Left cardiac atrium (tissue), 4 donors: Measurements from ENCODE around the gene GPR180. TPM values are rescaled to one million over a fixed set of nuclear protein-coding genes. Genes with fewer than 3 reads are reported as not detected.
"Not testable (repeated sequence)": the region's sequence is repeated elsewhere in the genome, so short reads cannot be mapped to it uniquely, and the experiment has no call there.

Experiments used
- ATAC-seq, 2 donors: fragments of 200-7000 bp; cut with Tn5 transposase; one replicate each; pipeline ENCODE4 v1.9.1; 2020; ENCODE audit warnings: mild to moderate bottlenecking in 2 of 2, moderate library complexity in 2 of 2
- DNase-seq: peaks from one replicate; pipeline ENCODE4 v3.0.0-alpha.2; 2020
- intact Hi-C, 2 donors: fragments of 100-400 bp; cut with DNase I; formaldehyde crosslinking; loops; one replicate each; pipeline versions ENCODE4 v1.14.1 to v1.15.1; 2022 to 2023
- total RNA-seq, 2 donors: library from RNA; stranded (reverse); fragmentation: NEBNext Ultra II Directional; extraction: Animal tissue kit (Norgen Biotek cat#: 25700); gene quantifications; one replicate each; pipeline ENCODE4 v1.2.1, GENCODE V29; 2021
- donor health status: DM: no; HTN: yes; CAD: no.
- donor health status: DM: no; HTN: yes; CAD: no; lungs with severe emphysema.
- donor health status: DM: yes; HTN: yes; CAD: no.
- donor health status: Dilated cardiomyopathy.

GPR180 gene
- total RNA-seq, 2 donors from 2014 or later: 4.9 TPM

DNA sequence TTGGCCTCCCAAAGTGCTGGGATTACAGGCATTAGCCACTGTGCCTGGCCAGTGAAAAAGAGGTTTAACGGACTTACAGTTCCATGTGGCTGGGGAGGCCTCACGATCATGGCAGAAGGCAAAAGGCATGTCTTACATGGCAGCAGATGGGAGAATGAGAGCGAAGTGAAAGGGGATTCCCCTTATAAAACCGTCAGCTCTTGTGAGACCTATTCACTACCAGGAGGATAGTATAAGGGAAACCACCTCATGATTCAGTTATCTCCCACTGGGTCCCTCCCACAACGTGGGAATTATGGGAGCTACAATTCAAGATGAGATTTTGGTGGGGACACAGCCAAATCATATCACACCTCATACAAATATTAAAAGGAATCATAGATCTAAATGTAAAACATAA lies 34.4 kb downstream of the GPR180 start:
- intact Hi-C loops, DNase-seq, ATAC-seq: not testable (repeated sequence)

- intact Hi-C loops: no loop called here
- ATAC-seq (no peak), DNase-seq (no peak)
These were observed 35.4 kb downstream of the GPR180 start for GRCh38 chr13:94636942-94637578.

DNA sequence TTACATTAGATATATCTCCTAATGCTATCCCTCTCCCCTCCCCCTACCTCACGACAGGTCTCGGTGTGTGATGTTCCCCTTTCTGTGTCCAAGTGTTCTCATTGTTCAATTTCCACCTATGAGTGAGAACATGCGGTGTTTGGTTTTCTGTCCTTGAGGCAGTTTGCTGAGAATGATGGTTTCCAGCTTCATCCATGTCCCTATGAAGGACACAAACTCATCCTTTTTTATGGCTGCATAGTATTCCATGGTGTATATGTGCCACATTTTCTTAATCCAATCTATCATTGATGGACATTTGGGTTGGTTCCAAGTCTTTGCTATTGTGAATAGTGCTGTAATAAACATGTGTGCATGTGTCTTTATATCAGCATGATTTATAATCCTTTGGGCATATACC lies 36.0 kb downstream of the GPR180 start:
- intact Hi-C loops, ATAC-seq, DNase-seq: not testable (repeated sequence)

DNA sequence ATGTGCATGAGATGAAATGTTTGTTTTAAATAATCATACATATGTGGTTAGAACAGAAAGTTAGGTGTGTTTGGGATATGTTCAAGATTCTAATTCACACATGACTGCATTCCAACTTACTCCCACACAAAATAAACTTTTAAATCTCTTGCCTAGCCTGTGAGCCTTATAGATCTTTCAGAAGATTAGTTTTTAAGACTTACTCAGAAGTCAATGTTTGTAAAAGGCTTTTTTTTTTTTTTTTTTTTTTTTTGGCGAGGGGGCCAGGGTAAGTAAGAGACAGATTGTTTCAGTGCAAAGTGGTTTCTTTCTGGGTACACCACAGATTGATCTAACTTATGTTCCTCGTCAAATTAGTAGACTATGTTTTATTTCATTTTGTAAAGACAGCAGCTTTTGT lies 39.1 kb downstream of the GPR180 start:
- intact Hi-C loops: no loop called here
- no peak for DNase-seq
- ATAC-seq: no peak

DNA sequence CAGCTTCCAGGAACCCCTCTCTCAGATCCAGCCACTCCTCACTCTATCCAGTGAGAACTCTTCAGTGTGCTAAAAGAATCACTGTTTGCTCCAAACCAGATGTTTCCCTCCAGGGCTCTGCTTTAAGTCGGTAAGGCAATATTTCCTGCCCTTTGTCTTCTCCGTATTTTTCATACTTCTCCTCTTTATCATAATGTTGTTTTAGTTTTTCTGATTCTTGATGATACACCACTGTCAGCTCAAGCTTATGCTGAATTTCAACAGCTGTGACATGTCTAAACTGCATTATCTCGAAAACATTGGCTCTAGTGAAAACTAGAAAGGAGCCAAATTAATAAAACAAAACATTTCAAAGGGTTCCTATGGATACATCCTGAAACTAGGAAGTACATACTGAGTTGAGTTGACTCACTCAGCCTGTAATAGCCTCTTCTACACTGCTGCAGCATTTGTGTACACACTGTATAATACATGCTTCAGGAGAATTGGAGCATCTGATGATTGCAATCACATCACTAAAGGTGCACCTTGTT lies 39.8 kb downstream of the GPR180 start:
- intact Hi-C loops: no loop called here
- no peak for DNase-seq
- peak; percentile 34 to 95 for ATAC-seq

DNA sequence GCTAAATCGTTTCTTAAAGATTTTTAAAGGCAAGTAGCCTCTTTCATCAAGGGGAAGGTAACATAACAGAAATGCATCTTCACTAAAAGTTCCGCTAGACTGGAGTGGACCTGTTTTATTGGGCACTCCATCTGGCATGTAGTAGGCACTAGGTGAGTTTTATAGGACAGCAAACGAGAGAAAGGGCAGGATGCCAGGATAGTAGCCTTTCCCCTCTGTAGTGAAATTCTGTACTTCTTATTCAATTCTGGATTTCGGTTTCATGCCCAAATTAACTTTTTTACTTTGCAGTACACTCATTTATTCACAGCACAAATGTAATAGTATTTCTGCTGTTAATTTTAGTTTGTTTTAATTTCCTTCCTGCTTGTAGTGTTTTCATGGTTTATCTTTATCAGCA lies 45.2 kb downstream of the GPR180 start:
- intact Hi-C loops: no loop called here
- DNase-seq: no peak
- no peak for ATAC-seq

GRCh38 chr13:94656176-94656575 lies 54.5 kb downstream of the GPR180 start:
- intact Hi-C loops: no loop called here
- DNase-seq: no peak
- no peak for ATAC-seq

- no peak for DNase-seq
- intact Hi-C loops: no loop called here
- no peak for ATAC-seq
These were observed 55.1 kb downstream of the GPR180 start for GRCh38 chr13:94656766-94657165.

- no peak for ATAC-seq
- intact Hi-C loops: no loop called here
These were observed 55.5 kb downstream of the GPR180 start for GRCh38 chr13:94657167-94657566.

DNA sequence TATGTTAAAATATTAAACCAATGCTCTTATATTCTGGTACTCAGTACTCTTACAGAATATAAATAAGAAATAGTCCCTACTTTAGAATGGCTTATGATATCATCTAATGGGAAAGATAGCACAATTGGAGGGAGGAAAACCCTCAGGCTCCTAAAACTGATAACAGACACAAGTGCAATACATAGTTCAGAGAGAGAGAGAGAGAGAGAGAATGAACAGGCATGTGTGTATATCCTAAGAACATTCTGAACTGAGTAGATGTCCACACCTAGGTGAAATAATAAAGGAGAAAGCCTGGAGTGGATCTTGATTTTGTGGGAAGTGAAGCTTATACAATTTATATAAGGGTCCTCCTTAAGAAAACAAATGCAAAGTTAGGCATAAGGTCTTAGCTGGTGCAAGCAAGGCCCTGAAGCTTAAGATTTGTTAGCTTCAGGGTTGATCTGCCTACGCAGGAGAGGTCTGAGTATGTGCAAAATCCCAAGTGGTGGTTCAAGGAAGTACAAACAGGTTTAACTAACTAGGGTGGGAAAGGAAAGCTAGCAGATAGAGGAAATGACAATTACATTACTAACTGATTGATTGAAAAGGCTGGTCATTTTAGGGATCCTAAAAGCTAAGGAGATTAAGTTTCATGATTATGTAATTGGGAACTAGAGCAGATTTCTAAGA lies 57.4 kb downstream of the GPR180 start:
- DNase-seq: no peak
- ATAC-seq: no peak
- intact Hi-C loops: no loop called here

More at GRCh38 chr13:94657167-94657566, 55.5 kb downstream of the GPR180 start:
- DNase-seq: no peak

- intact Hi-C loops: no loop called here
These were observed 57.9 kb downstream of the GPR180 start for GRCh38 chr13:94659598-94659946.

DNA sequence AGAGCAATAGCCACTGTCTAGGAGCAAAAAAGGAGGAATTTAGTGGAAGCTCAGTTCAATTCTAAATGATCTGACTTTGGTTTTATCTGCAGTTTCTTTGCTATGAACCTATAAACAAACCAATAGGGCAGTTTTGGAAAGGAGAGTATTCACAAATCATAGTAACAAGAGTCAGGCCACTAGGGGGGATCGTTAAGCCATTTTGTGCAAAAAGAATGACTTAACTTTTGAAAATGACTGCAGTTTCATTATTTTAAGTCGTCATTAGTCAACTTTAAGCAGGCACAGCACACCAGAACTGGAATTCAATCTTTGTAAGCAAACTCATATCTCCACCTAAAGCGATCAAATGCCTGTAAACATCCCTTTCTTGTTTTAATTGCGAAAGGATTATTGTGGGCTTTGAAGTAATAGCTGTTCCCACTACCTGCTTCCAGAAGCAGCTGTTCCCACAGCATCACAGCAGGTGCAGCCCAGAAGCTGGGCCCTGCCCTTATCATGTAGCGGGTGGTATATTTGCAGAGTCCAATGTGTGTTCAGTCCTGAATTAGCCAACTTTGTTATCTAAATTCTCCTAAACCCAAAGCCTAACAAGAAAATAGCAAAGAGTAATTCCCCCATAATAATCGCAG lies 59.2 kb downstream of the GPR180 start:
- ATAC-seq: no peak
- intact Hi-C loops: no loop called here
- DNase-seq: no peak

More at GRCh38 chr13:94659598-94659946, 57.9 kb downstream of the GPR180 start:
- DNase-seq (no peak), ATAC-seq (no peak)

DNA sequence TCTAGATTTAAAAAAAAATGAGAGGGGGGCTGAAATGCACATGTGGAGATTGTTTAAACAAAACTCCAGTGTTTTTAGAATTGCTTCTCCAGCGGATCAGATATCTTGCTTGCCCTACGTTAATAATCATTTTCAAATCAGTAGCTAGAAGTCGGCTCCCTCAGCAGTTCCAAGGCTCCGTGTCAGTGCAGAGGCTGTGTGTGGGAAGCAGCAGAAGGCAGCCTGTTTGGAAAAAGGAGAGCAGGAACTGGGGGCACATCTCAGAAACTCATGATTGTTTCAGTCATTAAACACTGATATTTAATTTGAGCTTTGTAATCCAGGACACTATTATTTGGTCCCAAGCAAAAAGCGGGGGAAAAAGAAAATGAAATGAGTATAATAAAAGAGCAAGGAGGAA lies 59.7 kb downstream of the GPR180 start:
- no peak for DNase-seq
- intact Hi-C loops: no loop called here
- ATAC-seq: no peak

DNA sequence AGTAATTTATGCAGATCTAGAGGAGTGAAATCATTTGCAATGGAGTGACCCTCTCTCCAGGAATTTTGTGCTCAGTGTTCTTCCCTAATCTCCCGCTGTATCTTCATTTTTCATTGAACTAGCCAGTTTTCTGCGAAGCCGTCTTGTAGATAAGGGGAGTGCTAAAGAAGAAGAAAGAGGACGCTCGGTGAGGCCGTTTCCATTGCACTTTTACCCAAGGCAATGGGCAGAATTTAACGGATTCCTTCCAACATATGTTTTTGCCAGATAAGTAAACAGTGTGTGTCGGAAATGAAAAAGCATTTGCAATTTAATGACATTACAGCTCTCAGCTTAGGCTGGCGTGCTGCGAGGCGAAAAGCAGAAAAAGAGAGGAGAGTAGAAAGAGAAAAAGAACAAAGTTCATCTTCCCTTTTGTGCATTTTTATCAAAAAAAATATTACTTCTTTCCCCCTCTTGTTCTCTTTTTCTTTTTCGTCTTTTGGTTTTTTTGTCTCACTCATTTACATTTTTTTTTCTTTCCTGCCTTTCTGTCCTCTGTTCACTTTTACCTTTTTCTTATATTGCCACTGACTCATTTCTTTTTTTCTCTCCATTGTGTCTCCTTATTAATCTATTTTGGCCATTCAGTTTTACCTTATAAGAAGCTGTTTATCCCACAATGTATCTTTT lies 60.8 kb downstream of the GPR180 start:
- intact Hi-C loops: no loop called here
- ATAC-seq (no peak), DNase-seq (no peak)

- intact Hi-C loops: no loop called here
- DNase-seq (no peak), ATAC-seq (no peak)
These were observed 63.2 kb downstream of the GPR180 start for GRCh38 chr13:94664889-94665288.

DNA sequence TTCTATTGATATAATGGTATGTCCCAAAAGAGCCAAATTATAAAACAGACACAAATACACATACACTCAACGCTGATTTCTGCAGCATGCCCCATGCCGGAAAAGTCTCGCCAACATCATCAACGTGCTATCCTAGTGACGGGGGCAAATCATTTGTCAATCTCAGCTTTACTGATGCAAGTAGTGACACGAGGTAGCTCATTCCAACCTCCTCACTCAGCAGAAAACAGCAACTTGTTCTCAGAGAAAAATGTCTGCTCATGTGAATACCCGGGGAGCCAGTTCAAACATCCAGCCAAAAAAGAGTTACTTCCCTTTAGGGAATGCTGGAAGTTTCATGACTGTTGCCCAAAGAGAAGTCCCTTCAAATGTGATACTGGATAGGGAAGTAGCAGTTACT lies 64.4 kb downstream of the GPR180 start:
- intact Hi-C loops: no loop called here
- DNase-seq (no peak), ATAC-seq (no peak)

DNA sequence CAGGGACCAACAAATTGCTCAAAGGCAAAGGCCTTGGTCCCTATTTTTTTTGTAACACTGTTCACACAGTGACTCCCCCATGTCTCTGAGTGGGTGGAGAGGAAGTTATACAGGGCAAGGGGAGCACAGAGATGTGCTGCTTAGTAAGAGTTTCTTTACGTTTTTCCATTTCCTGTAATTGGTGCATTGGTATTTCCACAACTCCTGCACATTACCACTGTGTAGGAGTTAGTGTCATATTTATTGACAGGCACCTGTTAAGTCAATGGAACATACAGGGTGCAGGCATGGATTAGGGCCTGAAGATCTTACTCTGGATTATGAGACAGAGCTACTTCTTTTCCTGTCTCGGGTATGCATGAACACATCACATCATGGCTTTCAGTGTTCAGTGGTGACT lies 65.5 kb downstream of the GPR180 start:
- no peak for ATAC-seq
- intact Hi-C loops: no loop called here

DNA sequence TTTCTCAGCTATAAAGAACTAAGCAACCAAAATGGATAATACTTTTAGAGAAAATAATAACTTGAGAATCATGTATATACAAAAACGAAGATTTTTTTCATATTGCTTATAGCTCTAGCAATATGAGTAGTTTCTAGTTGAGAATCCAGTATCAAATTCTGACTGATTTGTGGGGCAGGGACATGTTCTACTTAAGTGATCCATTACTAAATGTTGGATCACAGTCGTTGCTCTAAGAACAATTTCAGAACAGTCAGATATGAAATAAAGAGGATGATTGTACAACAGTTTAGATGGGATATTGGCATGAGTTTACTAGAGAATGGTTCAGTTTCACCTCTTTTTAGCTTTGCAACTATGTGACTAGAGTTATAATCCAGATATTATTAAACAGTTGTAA lies 70.7 kb downstream of the GPR180 start:
- DNase-seq (no peak), ATAC-seq (no peak)
- intact Hi-C loops: no loop called here

More for the DNA sequence above, 65.5 kb downstream of the GPR180 start:
- DNase-seq: no peak

- no peak for ATAC-seq
- DNase-seq: no peak
- intact Hi-C loops: no loop called here
These were observed 72.2 kb downstream of the GPR180 start for GRCh38 chr13:94673851-94674250.
